Fibroblast of lung (primary cell): ENCODE measurements around the gene ZFYVE28.

Experiments
- CTCF ChIP-seq, 2 donors: IDR thresholded peaks in 1 of 2; conservative IDR thresholded peaks in 1 of 2; 1 replicate in 1 of 2; 2 replicates in 1 of 2; pipeline ENCODE4 v1.5.1; 2011 to 2012; ENCODE audit warnings: low read length in 2 of 2, control low read depth in 1 of 2, inconsistent platforms in 1 of 2, low read depth in 1 of 2, mild to moderate bottlenecking in 1 of 2
- EZH2 ChIP-seq: IDR thresholded peaks from 2 replicates; pipeline ENCODE4 v1.5.1; 2012; ENCODE audit warnings: low read length, control low read depth, mild to moderate bottlenecking; ENCODE audit errors: missing control alignments

GRCh38 chr4:2320746-2321145 lies 97.7 kb downstream of the ZFYVE28 start:
- TF ChIP-seq CTCF (conservative IDR thresholded peaks at IDR 0.05 in 1 of 2, IDR thresholded peaks at IDR 0.05 in 1 of 2; ENCODE audit: low read depth in 1 of 2, low read length in 2 of 2) (no peak), EZH2 (no peak)
